GM11168 (cell line): ENCODE results near the gene OPCML.

Experiments used
- in situ Hi-C: fragments of 300-500 bp; cut with MboI; formaldehyde crosslinking; loops from one replicate; pipeline ENCODE4 v1.12.0; 2022; ENCODE audit warnings: low sequenced_read_pairs; ENCODE audit not compliant: unreplicated experiment

Gene OPCML

GRCh38 chr11:133311230-133311629, 221.1 kb downstream of the OPCML start:
- in situ Hi-C loops, result no loop called here

- in situ Hi-C loops, result no loop called here
Measured at GRCh38 chr11:133306019-133306418, 226.3 kb downstream of the OPCML start.

DNA sequence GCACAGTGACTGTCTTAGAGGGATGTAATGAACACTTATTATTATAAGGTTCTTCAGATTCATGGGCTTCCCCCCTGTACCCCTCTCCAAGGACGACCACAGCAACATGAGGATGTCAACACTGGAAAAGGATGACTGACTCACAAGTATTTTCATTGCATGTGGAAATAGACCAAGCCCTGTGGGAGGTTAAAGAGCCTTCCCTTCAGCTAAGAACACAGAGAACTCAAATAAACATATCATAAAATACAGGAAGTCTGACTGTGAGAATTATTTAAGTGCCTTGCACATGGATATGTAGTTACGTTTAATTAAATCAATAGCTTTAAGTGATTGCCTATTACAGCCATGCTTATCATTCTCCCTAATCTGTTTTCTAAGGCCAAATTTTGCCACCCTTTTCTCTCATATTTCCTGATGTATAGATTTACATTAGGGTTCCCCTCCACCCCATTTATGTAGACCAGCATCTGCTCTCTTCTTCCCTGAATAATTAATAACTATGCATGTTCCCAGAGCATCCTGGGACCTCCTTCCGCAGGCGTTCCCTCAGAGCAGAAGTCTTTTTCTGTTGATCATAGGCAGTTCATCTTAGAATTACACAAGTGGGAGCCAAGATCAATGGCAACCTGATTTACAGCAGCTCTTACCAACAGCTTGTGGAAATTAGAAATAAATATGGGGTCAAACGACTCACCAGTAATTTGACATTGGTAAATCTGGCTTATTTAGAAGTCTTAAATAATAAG, 226.9 kb downstream of the OPCML start:
- in situ Hi-C loops, result no loop called here

DNA sequence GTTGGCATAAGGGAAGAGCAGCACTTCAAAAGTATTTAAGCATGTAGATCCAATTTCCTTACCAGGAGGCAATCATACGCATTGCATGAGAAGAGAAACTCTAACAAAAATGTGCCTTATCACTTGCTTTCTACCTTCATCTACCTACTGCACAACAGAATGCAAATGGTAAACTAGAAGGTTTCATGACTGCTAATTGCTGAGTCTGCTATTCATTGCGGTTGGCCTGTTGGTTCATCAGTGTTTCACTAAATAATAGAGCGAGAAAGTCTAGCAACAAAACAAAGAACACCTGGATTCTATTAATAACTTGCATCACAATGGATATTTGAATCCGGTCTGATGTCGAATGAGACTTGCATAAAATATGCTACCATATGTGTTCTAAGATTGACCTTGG, 229.0 kb downstream of the OPCML start:
- in situ Hi-C loops, result no loop called here

DNA sequence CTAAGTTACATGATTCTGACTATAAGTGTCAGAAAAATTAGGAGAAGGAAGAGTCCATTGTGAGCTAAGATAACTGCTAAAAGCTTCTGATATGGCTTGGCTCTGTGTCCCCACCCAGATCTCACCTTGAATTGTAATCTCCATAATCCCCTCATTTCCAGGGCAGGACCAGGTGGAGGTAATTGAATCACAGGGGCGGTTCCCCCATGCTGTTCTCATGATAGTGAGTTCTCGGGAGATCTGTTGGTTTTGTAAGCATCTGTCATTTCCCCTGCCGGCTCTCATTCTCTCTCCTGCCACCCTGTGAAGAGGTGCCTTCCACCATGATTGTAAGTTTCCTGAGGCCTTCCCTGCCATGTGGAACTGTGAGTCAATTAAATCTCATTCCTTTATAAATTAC, 230.2 kb downstream of the OPCML start:
- in situ Hi-C loops, result no loop called here

DNA sequence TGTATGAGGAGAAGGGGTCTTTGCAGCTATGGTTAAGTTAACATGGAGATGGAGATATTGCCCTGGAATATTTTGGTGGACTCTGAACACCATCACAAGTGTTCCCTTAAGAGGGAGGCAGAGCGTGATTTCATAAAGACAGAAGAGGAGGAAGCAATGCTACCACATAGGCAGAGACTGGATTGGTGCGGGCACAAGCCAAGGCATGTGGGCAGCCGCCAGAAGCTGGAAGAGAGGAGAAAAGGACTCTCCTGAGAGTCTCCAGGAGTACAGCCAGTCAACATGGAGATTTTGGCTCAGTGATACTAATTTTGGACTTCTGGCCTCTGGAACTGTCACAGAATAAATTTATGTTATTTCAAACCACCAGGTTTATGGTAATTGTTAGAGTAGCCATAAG, 231.6 kb downstream of the OPCML start:
- in situ Hi-C loops, result no loop called here

GRCh38 chr11:133291780-133292179, 240.5 kb downstream of the OPCML start:
- in situ Hi-C loops, result no loop called here

DNA sequence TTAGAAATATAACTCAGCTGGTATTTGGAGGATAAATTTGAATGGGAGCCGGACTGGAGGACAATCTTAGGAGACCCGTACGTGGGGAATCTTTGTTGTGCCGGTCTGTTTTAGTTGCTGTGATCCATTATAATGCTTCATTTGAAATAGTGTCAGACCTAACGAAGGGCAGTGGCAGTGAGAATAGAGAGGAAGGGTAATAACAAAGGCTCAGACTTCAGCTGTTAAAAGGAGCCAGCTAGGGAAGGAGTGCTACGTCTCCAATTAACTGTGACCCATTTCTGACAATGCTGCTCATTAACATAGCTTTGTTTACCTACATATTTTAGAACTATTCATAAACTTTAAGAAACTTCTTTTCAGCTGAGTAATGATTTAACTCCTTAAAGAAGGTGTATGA, 246.9 kb downstream of the OPCML start:
- in situ Hi-C loops, result no loop called here

DNA sequence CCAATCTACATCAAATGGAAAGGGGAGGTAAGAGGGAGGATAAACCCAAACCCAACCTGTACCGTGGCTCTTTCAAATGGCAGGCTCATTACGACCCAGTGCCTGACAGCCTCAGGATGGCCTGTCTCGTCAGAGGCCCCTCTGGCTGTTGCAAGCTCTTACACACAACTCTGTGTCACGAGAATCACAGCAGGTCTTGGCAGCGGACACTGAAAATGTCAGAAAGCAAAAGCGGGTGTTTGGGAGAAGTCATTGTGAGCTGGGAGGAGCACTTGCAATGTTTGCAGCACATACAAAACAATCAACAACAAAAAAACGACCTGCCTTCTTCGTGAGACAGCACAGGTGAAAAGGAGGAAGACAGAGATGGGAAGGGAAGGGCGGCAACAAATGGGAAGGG, 248.1 kb downstream of the OPCML start:
- in situ Hi-C loops, result no loop called here

DNA sequence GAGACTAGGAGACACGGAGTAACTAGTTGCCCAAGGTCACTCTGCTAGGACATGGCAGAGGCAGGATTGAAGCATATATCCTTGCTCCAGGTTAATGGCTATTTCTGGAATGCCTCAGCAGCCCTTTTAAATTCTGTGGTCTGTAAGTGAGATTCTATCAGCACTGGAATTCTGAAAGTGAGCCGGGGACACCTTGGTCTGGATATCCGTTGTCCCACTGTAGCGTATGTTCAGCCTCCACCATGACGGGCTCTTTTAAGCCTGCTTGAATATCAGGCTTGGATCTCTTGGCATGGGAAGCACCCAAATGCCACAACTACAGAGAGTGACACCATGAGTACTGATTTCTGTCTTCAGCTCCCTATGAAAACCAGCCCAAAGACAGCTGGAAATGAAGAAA, 254.4 kb downstream of the OPCML start:
- in situ Hi-C loops, result no loop called here

GRCh38 chr11:133271871-133272776, 260.2 kb downstream of the OPCML start:
- in situ Hi-C loops, result no loop called here

DNA sequence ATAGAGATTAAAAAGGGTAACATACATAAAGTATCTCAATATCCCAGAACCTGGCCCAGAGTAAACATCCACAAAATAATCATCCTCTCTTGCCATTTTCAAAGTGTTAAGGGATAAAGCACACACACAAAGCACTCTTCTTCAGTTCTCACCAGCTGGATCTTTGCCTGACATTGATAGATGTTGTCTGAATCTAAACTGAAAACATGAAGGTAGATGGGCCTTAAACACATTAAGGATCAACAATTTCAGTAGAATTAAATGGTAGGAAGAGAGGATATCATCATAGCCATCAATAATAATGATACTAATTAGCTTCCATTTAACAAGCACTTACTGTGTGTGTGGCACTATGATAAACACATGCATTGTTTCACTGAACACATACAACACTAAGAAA, 261.1 kb downstream of the OPCML start:
- in situ Hi-C loops, result no loop called here

DNA sequence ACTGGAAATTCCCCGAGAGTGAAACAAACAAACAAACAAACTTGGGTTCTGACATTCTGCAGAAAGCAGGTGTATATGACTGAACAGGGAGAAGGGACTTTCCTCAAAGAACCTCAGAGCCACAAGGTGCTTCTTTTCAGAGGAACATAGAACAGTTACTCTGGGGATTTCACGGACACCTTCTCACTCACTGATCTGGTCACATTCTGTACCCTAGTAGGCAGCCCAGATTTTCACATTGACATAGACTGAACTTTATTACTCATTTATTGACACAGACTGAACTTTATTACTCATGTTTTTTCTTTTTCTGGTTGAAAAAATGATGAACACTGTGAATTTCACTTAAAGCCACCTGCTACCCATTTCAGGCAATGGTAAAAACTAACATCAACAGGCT, 263.0 kb downstream of the OPCML start:
- in situ Hi-C loops, result no loop called here

- in situ Hi-C loops, result no loop called here
Measured at GRCh38 chr11:133266986-133267385, 265.3 kb downstream of the OPCML start.

GRCh38 chr11:133265530-133266035, 266.7 kb downstream of the OPCML start:
- in situ Hi-C loops, result no loop called here

GRCh38 chr11:133263332-133263731, 269.0 kb downstream of the OPCML start:
- in situ Hi-C loops, result no loop called here

- in situ Hi-C loops, result no loop called here
Measured at GRCh38 chr11:133258751-133259150, 273.6 kb downstream of the OPCML start.

- in situ Hi-C loops, result no loop called here
Measured at GRCh38 chr11:133254601-133255000, 277.7 kb downstream of the OPCML start.

DNA sequence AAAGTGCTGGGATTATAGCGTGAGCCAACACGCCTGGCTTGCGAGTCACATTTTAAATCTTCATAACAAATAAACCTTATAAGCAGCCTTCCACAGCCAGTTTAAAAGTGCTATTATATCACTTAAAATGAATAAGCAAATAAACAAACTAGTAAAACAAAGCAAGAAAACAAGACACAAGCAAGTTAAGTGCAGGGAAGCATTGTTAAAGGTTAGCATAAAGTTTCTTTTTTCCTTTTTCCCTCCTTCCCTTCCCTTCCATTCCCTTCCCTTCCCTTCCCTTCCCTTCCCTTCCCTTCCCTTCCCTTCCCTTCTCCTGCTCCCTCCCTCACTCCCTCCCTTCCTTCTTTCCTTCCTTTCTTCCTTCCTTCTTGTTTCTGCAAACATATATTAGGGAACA, 278.7 kb downstream of the OPCML start:
- in situ Hi-C loops, result no loop called here

GRCh38 chr11:133251841-133252240, 280.5 kb downstream of the OPCML start:
- in situ Hi-C loops, result no loop called here

DNA sequence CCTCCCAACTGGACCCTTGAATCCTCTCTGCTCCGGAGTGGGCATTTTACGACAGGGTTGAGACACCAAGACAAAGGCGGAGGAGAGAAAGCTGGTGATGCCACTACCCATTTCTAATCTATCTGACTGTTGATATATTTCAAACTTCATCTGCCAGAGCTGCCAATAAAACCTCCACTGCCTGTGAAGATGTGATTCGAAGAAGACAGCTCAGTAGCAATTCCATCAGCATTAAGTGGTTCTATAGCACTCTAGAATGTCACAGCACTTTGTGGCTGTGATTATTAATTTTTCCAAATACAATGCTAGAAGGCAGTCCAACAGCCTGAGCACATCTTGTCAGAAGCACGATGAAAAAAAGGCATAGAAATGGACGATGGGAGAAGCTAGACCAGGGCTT, 282.8 kb downstream of the OPCML start:
- in situ Hi-C loops, result no loop called here
